Left forelimb (tissue), 1 donor: Measurements from ENCODE around the gene GTF2IRD1.
"Not testable (repeated sequence)": the region's sequence is repeated elsewhere in the genome, so short reads cannot be mapped to it uniquely, and the experiment has no call there.

Experiments
- DNase-seq: peaks from one replicate; pipeline ENCODE4 v3.0.0-alpha.2; 2018; ENCODE audit warnings: low spot score

GTF2IRD1 gene

GRCh38 chr7:74467876-74468275, 14.2 kb downstream of the GTF2IRD1 start:
- DNase-seq: no peak

GRCh38 chr7:74470504-74470903, 16.8 kb downstream of the GTF2IRD1 start:
- DNase-seq: no peak

- no peak for DNase-seq
Observed at GRCh38 chr7:74473116-74473515, 19.4 kb downstream of the GTF2IRD1 start.

- DNase-seq: no peak
Observed at GRCh38 chr7:74474271-74474865, 20.7 kb downstream of the GTF2IRD1 start.

GRCh38 chr7:74475243-74475986, 21.7 kb downstream of the GTF2IRD1 start:
- no peak for DNase-seq

GRCh38 chr7:74475987-74476350, 22.3 kb downstream of the GTF2IRD1 start:
- no peak for DNase-seq

- no peak for DNase-seq
Observed at GRCh38 chr7:74476626-74477025, 22.9 kb downstream of the GTF2IRD1 start.

GRCh38 chr7:74478671-74479065, 25.0 kb downstream of the GTF2IRD1 start:
- DNase-seq: no peak

- DNase-seq: no peak
Observed at GRCh38 chr7:74479066-74479781, 25.5 kb downstream of the GTF2IRD1 start.

- peak; percentile 81 for DNase-seq
Observed at GRCh38 chr7:74479961-74480829, 26.5 kb downstream of the GTF2IRD1 start.

GRCh38 chr7:74480861-74481417, 27.2 kb downstream of the GTF2IRD1 start:
- no peak for DNase-seq

GRCh38 chr7:74481458-74482196, 27.9 kb downstream of the GTF2IRD1 start:
- DNase-seq: no peak

GRCh38 chr7:74482197-74482467, 28.4 kb downstream of the GTF2IRD1 start:
- no peak for DNase-seq

GRCh38 chr7:74482629-74483401, 29.1 kb downstream of the GTF2IRD1 start:
- no peak for DNase-seq

- no peak for DNase-seq
Observed at GRCh38 chr7:74483402-74484336, 30.0 kb downstream of the GTF2IRD1 start.

- no peak for DNase-seq
Observed at GRCh38 chr7:74485611-74486010, 31.9 kb downstream of the GTF2IRD1 start.

- DNase-seq: not testable (repeated sequence)
Observed at GRCh38 chr7:74488518-74489030, 34.9 kb downstream of the GTF2IRD1 start.

GRCh38 chr7:74489997-74490945, 36.6 kb downstream of the GTF2IRD1 start:
- no peak for DNase-seq
